ENCODE data around the gene SUPT20H.

Gene SUPT20H

DNA sequence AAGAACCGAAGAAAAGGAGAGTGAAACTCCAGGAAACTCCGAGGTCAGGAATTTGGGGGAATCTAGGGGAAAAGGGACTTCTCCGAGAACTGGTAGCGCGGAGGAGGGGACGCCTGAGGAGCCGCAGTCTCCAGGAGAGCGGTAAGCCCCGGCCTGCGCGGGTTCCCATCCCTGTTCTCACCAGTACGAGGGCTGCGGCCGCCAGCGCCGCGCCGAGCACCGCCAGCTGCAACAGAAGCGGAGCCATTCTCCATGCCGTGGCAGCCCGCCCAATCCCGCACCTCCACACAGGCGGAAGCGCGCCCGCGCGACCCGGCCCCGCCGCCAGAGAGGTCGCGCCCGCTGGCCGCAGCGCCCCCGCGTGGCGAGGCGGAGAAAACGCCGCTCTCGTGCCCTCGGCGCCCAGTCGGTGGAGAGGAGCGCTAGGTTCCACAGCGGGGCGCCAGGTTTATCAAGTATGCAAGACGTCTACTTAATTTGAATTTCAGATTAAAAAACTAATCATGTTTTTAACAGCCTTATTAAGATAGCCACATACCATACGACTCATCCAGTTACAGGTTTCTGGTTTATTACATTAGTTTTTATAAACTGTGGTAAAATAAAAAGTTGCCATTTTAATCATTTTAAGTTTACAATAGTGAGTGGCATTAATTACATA lies 60.3 kb downstream of the SUPT20H start, which contains the start of gene ALG5:
Gene ALG5, minus strand, starts transcription at position 287 of the 661 bp plus-strand sequence. Its CDS starts 40 bp downstream, at position 247.
- ATAC-seq = peak; percentile 81
- peak; percentile 93 for DNase-seq

- ATAC-seq (no peak), DNase-seq (peak; percentile 25)
Observed at GRCh38 chr13:36998624-36999041, 60.9 kb downstream of the SUPT20H start.

- no peak for DNase-seq
- no peak for ATAC-seq
Observed at GRCh38 chr13:36997716-36998427, 61.6 kb downstream of the SUPT20H start.

DNA sequence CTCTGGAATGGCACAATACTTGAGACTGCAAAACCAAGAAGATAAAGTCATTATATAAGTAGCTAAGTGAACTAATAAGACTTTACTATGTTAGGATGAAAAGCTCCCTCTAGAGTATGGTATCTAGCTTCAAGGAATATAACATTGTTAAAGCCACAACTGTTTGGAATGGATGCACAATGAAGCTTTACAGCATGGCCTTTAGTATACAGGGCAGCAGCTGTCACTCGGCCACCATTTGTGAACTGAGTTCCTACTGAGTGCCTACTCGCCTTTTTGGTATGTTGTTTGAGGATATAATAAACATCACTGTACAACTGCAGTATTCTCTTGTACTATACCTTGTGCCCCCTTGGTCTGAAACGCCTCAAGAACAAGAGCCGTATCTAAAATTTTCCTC lies 67.1 kb downstream of the SUPT20H start:
- DNase-seq (no peak), ATAC-seq (no peak)

- ATAC-seq (no peak), DNase-seq (no peak)
Observed at GRCh38 chr13:36986462-36987240, 72.8 kb downstream of the SUPT20H start.

DNA sequence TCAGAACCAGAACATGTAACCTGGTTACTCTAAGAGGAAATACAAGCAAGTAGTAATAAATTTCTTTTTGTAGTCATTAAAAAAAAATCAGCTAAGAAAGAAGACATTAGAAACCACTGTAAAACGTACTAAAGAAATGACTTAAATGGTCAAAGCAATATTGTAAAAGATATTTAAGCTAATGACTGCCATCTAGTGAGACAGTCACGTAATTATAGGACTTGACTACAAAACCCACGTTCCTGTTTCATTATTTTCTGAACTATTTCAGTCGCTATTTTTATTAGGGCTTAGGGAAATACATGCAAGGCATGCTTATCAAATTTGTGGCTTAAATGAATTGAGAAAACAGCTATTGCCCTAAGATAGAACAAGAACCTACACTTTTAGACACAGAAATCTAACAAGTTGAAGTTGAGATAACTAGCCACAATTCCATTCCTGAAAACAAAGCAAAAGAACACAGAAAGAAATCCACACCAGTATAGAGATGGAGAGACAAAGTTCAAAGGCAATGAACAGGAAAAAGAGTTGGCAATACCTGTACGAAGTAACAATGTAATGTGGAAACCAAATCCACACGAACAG lies 78.2 kb downstream of the SUPT20H start:
- DNase-seq = no peak
- no peak for ATAC-seq

DNA sequence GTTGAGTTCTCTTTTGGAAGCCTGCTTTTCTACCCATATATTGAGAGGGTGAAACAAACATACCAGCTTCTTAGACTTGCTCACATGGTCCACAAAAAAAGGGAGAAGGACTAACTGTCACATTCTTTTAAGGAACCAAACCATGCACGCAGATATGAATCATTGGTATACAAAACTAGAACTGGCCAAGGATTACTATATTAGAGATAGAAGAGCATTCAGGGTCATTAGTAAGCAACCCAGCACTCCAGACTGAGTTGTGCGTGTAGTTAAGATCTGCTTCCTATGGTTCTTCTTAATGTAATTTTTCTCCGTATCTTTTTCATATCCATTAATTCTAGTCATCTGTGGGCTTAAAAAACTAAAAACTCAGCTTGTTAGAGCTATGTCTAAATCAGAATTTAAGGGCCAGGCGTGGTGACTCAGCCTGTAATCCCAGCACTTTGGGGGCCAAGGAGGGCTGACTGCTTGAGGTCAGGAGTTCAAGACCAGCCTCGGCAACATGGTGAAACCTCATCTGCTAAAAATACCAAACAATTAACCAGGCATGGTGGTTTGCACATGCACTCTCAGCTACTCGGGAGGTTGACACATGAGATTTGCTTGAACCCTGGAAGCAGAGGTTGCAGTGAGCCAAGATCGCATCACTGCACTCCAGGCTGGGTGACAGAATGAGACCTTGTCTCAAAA lies 80.0 kb downstream of the SUPT20H start:
- no peak for ATAC-seq

DNA sequence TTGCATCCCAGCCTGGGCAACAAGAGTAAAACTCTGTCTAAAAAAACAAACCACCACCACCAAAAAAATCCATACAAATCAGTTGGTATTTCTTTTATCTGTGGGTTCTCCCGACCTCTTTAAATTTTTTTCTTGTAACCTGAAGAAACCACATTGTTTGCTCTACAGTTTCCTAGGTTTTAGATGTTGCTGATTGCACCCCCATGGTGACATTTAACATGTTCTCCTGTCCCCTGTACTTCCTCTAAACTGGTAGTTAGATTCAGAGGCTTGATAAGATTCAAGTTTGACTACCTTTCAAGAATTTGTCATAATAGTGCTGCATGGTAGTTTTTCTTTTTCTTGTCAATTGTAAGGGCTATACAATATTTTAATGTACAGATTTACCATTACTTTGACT lies 84.3 kb downstream of the SUPT20H start:
- DNase-seq (no peak), ATAC-seq (no peak)

More for the DNA sequence above, 80.0 kb downstream of the SUPT20H start:
- DNase-seq = no peak

GRCh38 chr13:36973621-36974295 lies 85.7 kb downstream of the SUPT20H start:
- DNase-seq = no peak
- no peak for ATAC-seq

DNA sequence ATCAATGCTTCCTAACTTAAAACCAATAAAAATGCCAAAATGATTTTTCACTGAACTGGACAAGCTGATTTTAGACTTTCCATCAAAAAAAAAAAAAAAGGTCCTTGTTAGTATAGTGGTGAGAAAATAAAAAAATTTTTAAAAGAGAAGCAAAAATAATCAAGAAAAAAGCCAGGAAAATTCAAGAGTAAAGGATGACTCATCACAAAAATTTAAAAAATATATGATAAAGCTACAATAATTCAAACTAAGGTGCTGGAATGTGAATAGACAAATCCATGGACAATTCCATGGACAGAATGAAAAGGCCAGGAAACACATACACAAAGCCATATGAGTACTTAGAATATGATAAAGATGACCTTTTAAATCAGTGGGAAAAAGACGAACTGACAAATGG lies 86.5 kb downstream of the SUPT20H start:
- no peak for ATAC-seq
- no peak for DNase-seq

DNA sequence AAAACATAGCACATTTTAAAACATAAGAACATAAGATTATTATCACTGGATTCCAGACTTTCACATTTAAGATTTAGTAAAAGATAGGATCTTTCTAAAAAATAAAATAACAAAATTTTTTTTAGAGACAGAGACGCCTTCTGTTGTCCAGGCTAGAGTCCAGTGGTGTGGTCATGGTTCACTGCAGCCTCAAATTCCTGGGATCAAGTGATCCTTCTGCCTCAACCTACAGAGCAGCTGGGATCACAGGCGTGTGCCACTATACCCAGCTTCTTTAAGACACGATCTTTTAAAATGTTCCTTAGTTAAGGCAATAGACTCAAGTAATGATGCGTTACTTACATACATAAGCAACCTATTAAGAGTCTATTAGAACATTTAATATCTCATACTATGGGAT lies 93.1 kb downstream of the SUPT20H start:
- no peak for ATAC-seq
- no peak for DNase-seq

- DNase-seq (no peak), ATAC-seq (peak; percentile 69)
Observed at GRCh38 chr13:36965767-36966166, 93.7 kb downstream of the SUPT20H start.

GRCh38 chr13:36959456-36960116 lies 99.9 kb downstream of the SUPT20H start:
- no peak for ATAC-seq
- DNase-seq = no peak
